Endodermal cell (in vitro differentiated cells): ENCODE results near the gene TAS2R50. TPM values are rescaled to one million over a fixed set of nuclear protein-coding genes. Genes with fewer than 3 reads are reported as not detected.

ENCODE experiments used
- DNase-seq: peaks from one replicate; pipeline ENCODE4 v3.0.0-alpha.2; 2017
- H3K27ac ChIP-seq: 2 replicates; pipeline ENCODE4 v1.5.1; 2013; ENCODE audit warnings: mild to moderate bottlenecking, low read depth, low read length, moderate library complexity
- H3K27me3 ChIP-seq: 2 replicates; pipeline ENCODE4 v1.6.1; 2013; ENCODE audit warnings: mild to moderate bottlenecking, low read length, moderate library complexity; ENCODE audit not compliant: insufficient read depth, control insufficient read depth, poor library complexity, severe bottlenecking
- H3K36me3 ChIP-seq: 2 replicates; pipeline ENCODE4 v1.7.0; 2013; ENCODE audit warnings: mild to moderate bottlenecking, low read length, moderate library complexity; ENCODE audit not compliant: control insufficient read depth, insufficient read depth
- H3K4me1 ChIP-seq: one replicate; pipeline ENCODE4 v1.7.0; 2013; ENCODE audit warnings: low read length; ENCODE audit not compliant: control insufficient read depth, insufficient read depth
- H3K4me3 ChIP-seq: 2 replicates; pipeline ENCODE4 v1.5.1; 2013; ENCODE audit warnings: mild to moderate bottlenecking, low read length, moderate library complexity
- H3K9ac ChIP-seq: 2 replicates; pipeline ENCODE4 v1.6.1; 2013; ENCODE audit warnings: mild to moderate bottlenecking, low read length, moderate library complexity; ENCODE audit not compliant: poor library complexity, severe bottlenecking; ENCODE audit errors: extremely low read depth
- H3K9me3 ChIP-seq: 2 replicates; pipeline ENCODE4 v1.6.1; 2013; ENCODE audit warnings: mild to moderate bottlenecking, low read length, moderate library complexity; ENCODE audit not compliant: control insufficient read depth
- H3K27ac Mint-ChIP-seq: 2 replicates; pipeline ENCODE4 v1.8.0; 2020; ENCODE audit warnings: mixed read lengths
- H3K27me3 Mint-ChIP-seq: 2 replicates; pipeline ENCODE4 v1.8.0; 2021; ENCODE audit warnings: mild to moderate bottlenecking, mixed read lengths; ENCODE audit not compliant: insufficient read depth
- H3K36me3 Mint-ChIP-seq: 2 replicates; pipeline ENCODE4 v1.8.0; 2020; ENCODE audit warnings: low read depth, mixed read lengths
- H3K4me1 Mint-ChIP-seq: 2 replicates; pipeline ENCODE4 v1.8.0; 2020; ENCODE audit warnings: mixed read lengths
- H3K4me3 Mint-ChIP-seq: 2 replicates; pipeline ENCODE4 v1.8.0; 2020; ENCODE audit warnings: mild to moderate bottlenecking, moderate library complexity, mixed read lengths
- H3K9me3 Mint-ChIP-seq: 2 replicates; pipeline ENCODE4 v1.8.0; 2020; ENCODE audit warnings: mild to moderate bottlenecking, mixed read lengths
- CTCF ChIP-seq: fragments of 200-600 bp; sonication (generic); conservative IDR thresholded peaks from 2 replicates; pipeline ENCODE4 v1.5.0; 2021; ENCODE audit warnings: antibody characterized with exemption, mild to moderate bottlenecking
- WGBS, 2 experiments: methylation state at CpG; one replicate each; pipeline versions ENCODE4 v1.1.5 to v1.1.7; 2013; ENCODE audit warnings: missing lambda C conversion rate in 2 of 2, mixed read lengths in 1 of 2; ENCODE audit not compliant: insufficient coverage in 1 of 2, insufficient read length in 1 of 2; 5-methylcytosine and 5-hydroxymethylcytosine counted together
- total RNA-seq, 2 donors: library from RNA; stranded (reverse); fragmentation: NEBNext Ultra II Directional in 1 of 2; extraction: Animal tissue kit (Norgen Biotek cat#: 25700) in 1 of 2; gene quantifications; 2 replicates in 1 of 2; 3 replicates in 1 of 2; pipeline ENCODE4 v1.2.1, GENCODE V29; 2021

The TAS2R50 gene
- total RNA-seq, 2 donors from 2014 or later, result 1.1 to 5.0 TPM

GRCh38 chr12:10941916-10942607, 44.6 kb downstream of the TAS2R50 start:
- Histone ChIP-seq H3K9ac (no peak overlapping the region), H3K36me3 (no peaks in the 10 kb centered on the region), H3K4me3 (no peak overlapping the region), H3K27me3 (no peaks in the 10 kb centered on the region), H3K27ac (no peak overlapping the region), H3K4me1 (peaks cover 3% of the 10 kb centered on the region), H3K9me3 (peaks cover 37% of the 10 kb centered on the region)
- H3K36me3 Mint-ChIP-seq, result peaks cover 33% of the 10 kb centered on the region
- H3K4me1 Mint-ChIP-seq, result peaks cover 21% of the 10 kb centered on the region
- H3K27me3 Mint-ChIP-seq, result no peaks in the 10 kb centered on the region
- H3K4me3 Mint-ChIP-seq, result no peak overlapping the region
- H3K9me3 Mint-ChIP-seq, result peaks cover 40% of the 10 kb centered on the region
- WGBS, 2 experiments, result 64 to 87% methylated on average over 2 to 4 of the region's 4 CpGs
- TF ChIP-seq CTCF, result no peak
- H3K27ac Mint-ChIP-seq, result peak overlapping the region; percentile 87
- peak; percentile 91 for DNase-seq

- Mint-ChIP-seq H3K9me3 (peaks cover 33% of the 10 kb centered on the region), H3K36me3 (peaks cover 26% of the 10 kb centered on the region), H3K27ac (peak overlapping the region; percentile 87), H3K27me3 (no peaks in the 10 kb centered on the region), H3K4me1 (peaks cover 22% of the 10 kb centered on the region), H3K4me3 (no peak overlapping the region)
- no peak overlapping the region for H3K9ac ChIP-seq
- peaks cover 30% of the 10 kb centered on the region for H3K9me3 ChIP-seq
- DNase-seq, result no peak
- H3K36me3 ChIP-seq, result no peaks in the 10 kb centered on the region
- H3K4me1 ChIP-seq, result peaks cover 3% of the 10 kb centered on the region
- no peak overlapping the region for H3K4me3 ChIP-seq
- TF ChIP-seq CTCF, result no peak
- H3K27me3 ChIP-seq, result no peaks in the 10 kb centered on the region
- no peak overlapping the region for H3K27ac ChIP-seq
Observed at GRCh38 chr12:10941369-10941768, 45.3 kb downstream of the TAS2R50 start.

- TF ChIP-seq CTCF, result no peak
- peaks cover 25% of the 10 kb centered on the region for H3K4me1 Mint-ChIP-seq
- no peak overlapping the region for H3K4me3 Mint-ChIP-seq
- no peaks in the 10 kb centered on the region for H3K36me3 ChIP-seq
- H3K27ac Mint-ChIP-seq, result no peak overlapping the region
- no peak overlapping the region for H3K27ac ChIP-seq
- no peak overlapping the region for H3K9ac ChIP-seq
- no peak for DNase-seq
- H3K27me3 ChIP-seq, result no peaks in the 10 kb centered on the region
- WGBS, 2 experiments, result 100% methylated on average over 1 of the region's 2 CpGs; no CpG with 5 or more reads in 1 of the 2 experiments
- peaks cover 22% of the 10 kb centered on the region for H3K9me3 ChIP-seq
- peaks cover 24% of the 10 kb centered on the region for H3K9me3 Mint-ChIP-seq
- no peak overlapping the region for H3K4me3 ChIP-seq
- H3K4me1 ChIP-seq, result peaks cover 3% of the 10 kb centered on the region
- H3K27me3 Mint-ChIP-seq, result no peaks in the 10 kb centered on the region
- H3K36me3 Mint-ChIP-seq, result peaks cover 17% of the 10 kb centered on the region
Observed at GRCh38 chr12:10940389-10940788, 46.3 kb downstream of the TAS2R50 start.
